Activated T-cell treated with anti-CD3 and anti-CD28 coated beads, Interleukin-2, amount 50 U/mL, for 1 hour (primary cell): ENCODE measurements around the gene PDE8A.
"Not testable (repeated sequence)": the region's sequence is repeated elsewhere in the genome, so short reads cannot be mapped to it uniquely, and the experiment has no call there.

ENCODE experiments used
- DNase-seq: peaks from one replicate; pipeline ENCODE4 v3.0.0-alpha.2; 2020

Gene PDE8A

GRCh38 chr15:85011724-85012123 is 30.1 kb downstream of the PDE8A start:
- not testable (repeated sequence) for DNase-seq

- DNase-seq, result no peak
These were observed 32.1 kb downstream of the PDE8A start for GRCh38 chr15:85013785-85014184.

- DNase-seq, result no peak
These were observed 33.3 kb downstream of the PDE8A start for GRCh38 chr15:85014932-85015331.

GRCh38 chr15:85016275-85016674 is 34.6 kb downstream of the PDE8A start:
- DNase-seq, result no peak

- no peak for DNase-seq
These were observed 38.3 kb downstream of the PDE8A start for GRCh38 chr15:85019815-85020590.

GRCh38 chr15:85021409-85021808 is 39.8 kb downstream of the PDE8A start:
- DNase-seq, result no peak

GRCh38 chr15:85022860-85023403 is 41.3 kb downstream of the PDE8A start:
- DNase-seq, result no peak

- DNase-seq, result no peak
These were observed 42.3 kb downstream of the PDE8A start for GRCh38 chr15:85024003-85024402.

GRCh38 chr15:85024509-85025336 is 43.1 kb downstream of the PDE8A start:
- DNase-seq, result no peak

- no peak for DNase-seq
These were observed 44.0 kb downstream of the PDE8A start for GRCh38 chr15:85025516-85026251.

GRCh38 chr15:85026304-85027032 is 44.8 kb downstream of the PDE8A start:
- DNase-seq, result no peak

- no peak for DNase-seq
These were observed 45.4 kb downstream of the PDE8A start for GRCh38 chr15:85027033-85027380.

GRCh38 chr15:85027421-85027820 is 45.8 kb downstream of the PDE8A start:
- DNase-seq, result no peak

- no peak for DNase-seq
These were observed 46.8 kb downstream of the PDE8A start for GRCh38 chr15:85028416-85028815.

GRCh38 chr15:85029221-85029620 is 47.6 kb downstream of the PDE8A start:
- DNase-seq, result no peak

GRCh38 chr15:85030301-85030929 is 48.8 kb downstream of the PDE8A start:
- DNase-seq, result no peak

- DNase-seq, result no peak
These were observed 49.7 kb downstream of the PDE8A start for GRCh38 chr15:85031086-85031943.

- DNase-seq, result no peak
These were observed 50.4 kb downstream of the PDE8A start for GRCh38 chr15:85031944-85032558.

GRCh38 chr15:85033148-85033547 is 51.5 kb downstream of the PDE8A start:
- no peak for DNase-seq

GRCh38 chr15:85034276-85034675 is 52.6 kb downstream of the PDE8A start:
- no peak for DNase-seq

GRCh38 chr15:85035980-85036379 is 54.3 kb downstream of the PDE8A start:
- no peak for DNase-seq
